GM12872 (cell line): ENCODE data around the gene NEIL1.

Experiments used
- TF ChIP-seq, protein P1 (sequence below): IDR thresholded peaks from 3 replicates; pipeline ENCODE4 v1.5.1; 2011; ENCODE audit warnings: low read depth, mild to moderate bottlenecking, low read length, moderate library complexity; ENCODE audit not compliant: insufficient read depth

Gene NEIL1

DNA sequence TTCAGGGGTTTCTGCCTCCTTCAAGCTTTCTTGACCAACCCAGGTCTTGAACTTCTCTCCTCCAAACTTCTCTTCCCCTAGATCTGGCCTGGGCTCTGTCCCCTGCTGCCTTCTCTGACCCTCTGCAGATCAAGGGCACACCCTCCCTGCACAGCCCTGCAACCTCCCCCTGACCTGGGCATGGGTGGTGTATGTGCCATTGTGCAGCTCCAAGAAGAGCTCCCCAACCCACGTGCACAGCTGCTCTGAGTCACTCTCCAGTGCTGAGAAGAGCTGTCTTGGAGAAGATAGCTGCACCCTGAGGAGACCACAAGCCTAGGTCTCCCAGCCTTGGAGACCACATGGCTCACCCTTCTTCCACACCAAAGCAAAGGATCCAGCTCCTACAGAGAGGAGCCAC is 13.6 kb downstream of the NEIL1 start:
- TF ChIP-seq, protein P1, sequence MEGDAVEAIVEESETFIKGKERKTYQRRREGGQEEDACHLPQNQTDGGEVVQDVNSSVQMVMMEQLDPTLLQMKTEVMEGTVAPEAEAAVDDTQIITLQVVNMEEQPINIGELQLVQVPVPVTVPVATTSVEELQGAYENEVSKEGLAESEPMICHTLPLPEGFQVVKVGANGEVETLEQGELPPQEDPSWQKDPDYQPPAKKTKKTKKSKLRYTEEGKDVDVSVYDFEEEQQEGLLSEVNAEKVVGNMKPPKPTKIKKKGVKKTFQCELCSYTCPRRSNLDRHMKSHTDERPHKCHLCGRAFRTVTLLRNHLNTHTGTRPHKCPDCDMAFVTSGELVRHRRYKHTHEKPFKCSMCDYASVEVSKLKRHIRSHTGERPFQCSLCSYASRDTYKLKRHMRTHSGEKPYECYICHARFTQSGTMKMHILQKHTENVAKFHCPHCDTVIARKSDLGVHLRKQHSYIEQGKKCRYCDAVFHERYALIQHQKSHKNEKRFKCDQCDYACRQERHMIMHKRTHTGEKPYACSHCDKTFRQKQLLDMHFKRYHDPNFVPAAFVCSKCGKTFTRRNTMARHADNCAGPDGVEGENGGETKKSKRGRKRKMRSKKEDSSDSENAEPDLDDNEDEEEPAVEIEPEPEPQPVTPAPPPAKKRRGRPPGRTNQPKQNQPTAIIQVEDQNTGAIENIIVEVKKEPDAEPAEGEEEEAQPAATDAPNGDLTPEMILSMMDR: no peak

DNA sequence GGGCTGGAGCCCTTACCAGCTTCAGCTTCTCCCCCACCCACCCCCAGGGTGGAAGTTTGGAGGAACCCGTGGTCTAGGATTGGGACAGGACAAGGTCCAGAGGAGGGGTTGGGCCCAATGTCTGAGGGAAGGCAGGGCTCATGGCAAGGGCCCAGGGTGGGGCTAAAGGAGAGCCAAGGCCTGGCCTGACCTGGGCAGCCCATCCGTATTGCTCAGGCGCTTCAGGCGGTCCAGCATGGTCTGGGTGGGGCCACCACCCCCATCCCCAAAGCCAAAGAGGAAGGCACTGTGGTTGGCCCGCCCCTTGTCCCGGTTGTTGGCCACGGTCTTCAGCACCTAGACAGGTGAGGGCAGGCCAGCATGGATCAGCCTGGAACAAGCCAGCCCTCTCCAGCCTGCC is 14.0 kb downstream of the NEIL1 start:
- TF ChIP-seq, protein P1: no peak

DNA sequence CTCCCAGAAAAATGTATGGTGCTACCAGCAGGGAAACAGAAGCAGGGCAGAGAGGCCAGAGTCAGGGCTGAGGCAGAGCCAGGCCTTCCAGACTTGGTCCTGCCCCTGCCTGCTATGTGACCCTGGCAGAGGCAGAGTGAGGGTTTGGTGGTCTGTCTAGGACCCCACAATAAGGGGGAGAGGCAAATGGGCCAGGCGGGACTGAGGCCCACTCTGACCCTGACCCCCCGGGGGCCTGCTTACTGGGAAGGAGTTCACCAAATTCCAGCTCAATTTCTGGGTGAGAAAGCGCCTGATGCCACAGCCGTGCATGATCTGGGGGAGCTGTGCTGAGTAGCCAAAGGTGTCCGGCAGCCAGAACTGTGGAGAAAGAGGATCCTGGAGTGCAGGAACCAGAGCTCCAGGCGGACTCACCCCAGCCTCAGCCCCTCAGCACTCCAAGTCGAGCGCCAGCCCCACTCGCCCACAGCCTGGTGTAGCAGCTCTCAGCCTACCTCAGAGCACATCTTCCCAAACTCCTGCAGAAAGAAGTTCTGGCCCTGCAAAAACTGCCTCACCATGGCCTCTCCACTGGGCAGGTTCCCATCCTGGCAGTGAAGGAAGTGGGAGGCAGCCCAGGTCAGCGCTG is 14.6 kb downstream of the NEIL1 start:
- TF ChIP-seq, protein P1: no peak

DNA sequence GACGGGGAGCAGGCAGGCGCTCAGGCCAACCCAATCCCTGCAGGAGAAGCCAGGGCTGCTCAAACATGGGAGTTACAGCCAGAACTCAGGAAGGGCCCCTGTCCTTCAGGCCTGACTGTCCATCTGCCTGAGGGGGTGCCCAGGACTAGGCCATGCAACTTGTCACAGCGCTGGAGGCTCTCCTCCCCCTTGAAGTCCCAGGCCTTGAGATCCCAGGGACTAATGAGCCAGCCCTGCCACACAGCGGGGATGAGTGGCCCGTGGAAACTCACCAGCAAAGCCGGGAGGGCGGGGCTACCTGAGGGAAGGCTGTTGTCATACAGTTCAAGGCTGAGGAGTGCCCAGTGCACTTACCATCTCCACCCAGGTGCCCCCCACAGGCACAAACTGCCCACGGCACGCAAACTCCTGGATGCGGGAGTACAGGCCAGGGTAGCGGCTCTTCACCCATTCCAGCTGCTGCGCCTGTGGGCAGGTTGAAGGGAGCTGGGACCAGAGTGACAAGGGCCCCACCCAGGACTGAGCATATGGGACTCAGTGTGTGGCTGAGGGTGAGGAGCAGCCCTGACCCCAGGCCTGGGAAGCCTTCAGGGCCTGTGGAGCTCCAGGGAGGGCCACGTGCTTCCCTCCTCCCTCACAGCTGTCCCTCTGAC is 15.3 kb downstream of the NEIL1 start:
- TF ChIP-seq, protein P1: no peak

DNA sequence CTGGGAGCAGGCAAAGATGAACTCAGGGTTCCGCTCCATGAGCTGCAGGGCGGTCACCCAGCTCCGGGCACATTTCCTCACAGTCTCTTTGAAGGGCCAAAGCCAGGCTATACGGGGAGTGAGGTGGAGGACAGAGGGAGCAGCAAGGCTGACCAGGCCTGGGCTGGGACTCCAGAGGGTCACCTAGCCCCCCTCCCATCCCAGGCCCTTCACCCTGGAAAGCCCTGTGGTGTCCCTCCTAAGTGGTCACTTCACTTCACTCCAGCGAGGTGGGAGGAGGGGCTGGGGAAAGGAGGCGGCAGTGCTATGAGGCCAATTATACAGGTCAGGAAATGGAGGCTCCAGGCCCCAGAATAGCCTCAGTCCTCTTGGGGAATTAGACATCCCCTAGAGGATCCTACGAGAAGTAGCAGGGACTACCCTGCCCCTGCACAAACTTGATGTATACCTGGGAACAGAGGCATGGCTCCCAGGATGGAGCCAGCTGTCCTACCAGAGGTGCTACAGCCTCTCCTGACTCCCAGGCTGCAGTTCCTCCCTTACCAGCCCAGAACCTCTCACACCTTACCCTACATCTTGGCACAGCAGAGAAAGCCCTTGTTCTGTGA is 15.9 kb downstream of the NEIL1 start:
- TF ChIP-seq, protein P1: 0 out of 3 replicates have a peak, but pooled peaks have one; percentile 11

DNA sequence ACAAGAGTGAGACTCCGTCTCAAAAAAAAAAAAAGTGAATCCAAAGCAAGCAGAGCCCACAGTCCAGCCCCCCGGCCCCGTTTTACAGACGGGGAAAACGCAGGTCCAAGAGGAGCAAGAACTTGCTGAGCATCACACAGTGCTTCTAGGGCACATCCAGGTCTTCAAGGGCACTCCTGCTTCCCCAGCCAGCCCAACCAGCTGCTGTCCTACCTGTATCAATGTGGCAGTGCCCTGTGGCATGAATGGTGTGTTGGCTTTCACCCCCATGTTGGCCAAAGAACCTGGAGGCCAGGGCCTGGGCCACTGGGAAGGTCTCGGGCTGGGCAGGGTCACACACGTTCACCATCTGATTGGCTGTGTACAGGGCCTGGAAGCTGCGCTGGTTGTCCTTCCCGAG is 16.9 kb downstream of the NEIL1 start:
- TF ChIP-seq, protein P1: no peak

DNA sequence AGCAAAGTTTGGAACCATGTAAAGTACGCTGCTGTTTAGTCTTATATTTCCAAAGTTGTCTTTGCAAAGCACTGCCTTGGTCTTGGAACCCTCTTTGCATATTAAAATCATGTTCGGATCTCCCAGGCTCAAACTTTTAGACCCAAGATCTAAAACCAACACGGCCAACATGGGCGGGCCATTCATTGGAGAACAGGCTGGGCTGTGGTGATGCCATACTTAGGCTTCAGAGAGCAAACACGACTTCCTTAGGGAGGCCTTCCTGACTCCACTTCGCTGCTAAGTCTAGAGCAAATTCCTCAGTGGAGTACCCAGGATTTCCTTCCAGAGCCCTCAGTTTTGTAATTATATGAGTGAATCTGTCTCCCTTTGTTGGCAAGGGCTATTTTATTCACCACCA is 18.0 kb downstream of the NEIL1 start:
- TF ChIP-seq, protein P1: no peak
